Prostate gland (tissue), 2 donors: Measurements from ENCODE around the gene CAMKV. TPM values are rescaled to one million over a fixed set of nuclear protein-coding genes. Genes with fewer than 3 reads are reported as not detected.

Source experiments
- DNase-seq: peaks from one replicate; pipeline ENCODE4 v3.0.0-alpha.2; 2019; ENCODE audit warnings: low spot score
- H3K27ac ChIP-seq, 2 donors: fragments of 200-600 bp; sonication (generic); 2 replicates each; pipeline ENCODE4 v1.5.1; 2017 to 2019
- H3K27me3 ChIP-seq: fragments of 200-600 bp; sonication (generic); replicated peaks from 2 replicates; pipeline ENCODE4 v1.5.1; 2019; ENCODE audit not compliant: insufficient read depth
- H3K36me3 ChIP-seq, 2 donors: fragments of 200-600 bp; sonication (generic); 1 replicate in 1 of 2; 2 replicates in 1 of 2; pipeline versions ENCODE4 v1.5.1 to v1.8.1; 2017 to 2019
- H3K4me1 ChIP-seq: fragments of 200-600 bp; sonication (generic); replicated peaks from 2 replicates; pipeline ENCODE4 v1.5.1; 2019
- H3K4me3 ChIP-seq, 2 donors: fragments of 200-600 bp; sonication (generic); 2 replicates each; pipeline ENCODE4 v1.5.1; 2017 to 2019
- H3K9me3 ChIP-seq: fragments of 200-600 bp; sonication (generic); 2 replicates; pipeline ENCODE4 v1.5.1; 2017
- POLR2A ChIP-seq: fragments of 450-650 bp; IDR thresholded peaks from one replicate; pipeline ENCODE4 v1.6.1; 2016; ENCODE audit warnings: antibody characterized with exemption, mild to moderate bottlenecking
- POLR2AphosphoS5 ChIP-seq: sonication (generic); formaldehyde crosslinking; IDR thresholded peaks from one replicate; pipeline ENCODE4 v1.6.1; 2017; ENCODE audit warnings: antibody characterized with exemption
- WGBS: methylation state at CpG from one replicate; pipeline ENCODE4 v1.1.5; 2018; 5-methylcytosine and 5-hydroxymethylcytosine counted together
- intact Hi-C: fragments of 100-400 bp; cut with DNase I; formaldehyde crosslinking; loops from one replicate; pipeline ENCODE4 v1.14.2; 2022
- total RNA-seq, 2 donors: library from RNA; depleted of rRNA; stranded (reverse); fragments of >200 nt; gene quantifications; one replicate each; pipeline ENCODE4 v1.1.0, GENCODE V29; 2016
- TF ChIP-seq, protein P1 (sequence below), 4 experiments: fragments of 200-600 bp in 2 of 4; fragments of 450-650 bp in 2 of 4; sonication (generic) in 2 of 4; IDR thresholded peaks; 1 replicate in 3 of 4; 2 replicates in 1 of 4; pipeline ENCODE4 v1.5.1; 2016 to 2019; ENCODE audit warnings: antibody characterized with exemption in 4 of 4, mild to moderate bottlenecking in 2 of 4, moderate library complexity in 2 of 4

CAMKV gene
- total RNA-seq, 2 donors from 2014 or later: 0.97 TPM; not detected in 1

GRCh38 chr3:49889296-49889695, 19.6 kb upstream of the CAMKV start:
- no peak overlapping the region for H3K4me3 ChIP-seq
- TF ChIP-seq POLR2A (no peak), POLR2AphosphoS5 (no peak)
- TF ChIP-seq, protein P1, sequence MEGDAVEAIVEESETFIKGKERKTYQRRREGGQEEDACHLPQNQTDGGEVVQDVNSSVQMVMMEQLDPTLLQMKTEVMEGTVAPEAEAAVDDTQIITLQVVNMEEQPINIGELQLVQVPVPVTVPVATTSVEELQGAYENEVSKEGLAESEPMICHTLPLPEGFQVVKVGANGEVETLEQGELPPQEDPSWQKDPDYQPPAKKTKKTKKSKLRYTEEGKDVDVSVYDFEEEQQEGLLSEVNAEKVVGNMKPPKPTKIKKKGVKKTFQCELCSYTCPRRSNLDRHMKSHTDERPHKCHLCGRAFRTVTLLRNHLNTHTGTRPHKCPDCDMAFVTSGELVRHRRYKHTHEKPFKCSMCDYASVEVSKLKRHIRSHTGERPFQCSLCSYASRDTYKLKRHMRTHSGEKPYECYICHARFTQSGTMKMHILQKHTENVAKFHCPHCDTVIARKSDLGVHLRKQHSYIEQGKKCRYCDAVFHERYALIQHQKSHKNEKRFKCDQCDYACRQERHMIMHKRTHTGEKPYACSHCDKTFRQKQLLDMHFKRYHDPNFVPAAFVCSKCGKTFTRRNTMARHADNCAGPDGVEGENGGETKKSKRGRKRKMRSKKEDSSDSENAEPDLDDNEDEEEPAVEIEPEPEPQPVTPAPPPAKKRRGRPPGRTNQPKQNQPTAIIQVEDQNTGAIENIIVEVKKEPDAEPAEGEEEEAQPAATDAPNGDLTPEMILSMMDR (IDR thresholded peaks at IDR 0.05): no peak
- H3K9me3 ChIP-seq: no peaks in the 10 kb centered on the region
- no peak overlapping the region for H3K27ac ChIP-seq
- intact Hi-C loops: no loop called here
- no peaks in the 10 kb centered on the region for H3K27me3 ChIP-seq
- H3K4me1 ChIP-seq: no peaks in the 10 kb centered on the region
- H3K36me3 ChIP-seq: no peaks in the 10 kb centered on the region
- 73% methylated on average over 10 of the region's 10 CpGs for whole genome bisulfite sequencing
- DNase-seq: no peak

DNA sequence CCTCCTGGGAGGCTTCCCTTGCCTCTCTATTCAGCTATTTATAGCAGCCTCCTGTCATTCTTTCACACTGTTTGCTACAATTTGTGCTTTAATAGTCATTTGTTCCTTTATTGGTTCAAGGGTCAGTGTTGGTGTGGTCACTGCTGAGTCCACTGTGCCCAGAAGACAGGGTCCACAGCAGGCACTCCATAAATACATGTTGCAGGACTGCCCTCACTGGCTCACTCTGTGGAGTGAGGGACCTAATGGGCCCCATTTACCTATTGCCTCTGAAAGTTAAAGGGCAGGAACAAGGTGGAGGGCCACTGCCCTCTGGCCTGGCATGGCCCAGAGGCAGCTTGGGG, 17.2 kb upstream of the CAMKV start:
- Histone ChIP-seq H3K36me3 (no peaks in the 10 kb centered on the region), H3K4me1 (no peaks in the 10 kb centered on the region), H3K4me3 (no peak overlapping the region), H3K27me3 (no peaks in the 10 kb centered on the region), H3K27ac (no peak overlapping the region), H3K9me3 (no peaks in the 10 kb centered on the region)
- intact Hi-C loops: no loop called here
- no peak for DNase-seq
- TF ChIP-seq, protein P1 (IDR thresholded peaks at IDR 0.05): no peak
- no peak for TF ChIP-seq POLR2AphosphoS5
- TF ChIP-seq POLR2A: no peak

DNA sequence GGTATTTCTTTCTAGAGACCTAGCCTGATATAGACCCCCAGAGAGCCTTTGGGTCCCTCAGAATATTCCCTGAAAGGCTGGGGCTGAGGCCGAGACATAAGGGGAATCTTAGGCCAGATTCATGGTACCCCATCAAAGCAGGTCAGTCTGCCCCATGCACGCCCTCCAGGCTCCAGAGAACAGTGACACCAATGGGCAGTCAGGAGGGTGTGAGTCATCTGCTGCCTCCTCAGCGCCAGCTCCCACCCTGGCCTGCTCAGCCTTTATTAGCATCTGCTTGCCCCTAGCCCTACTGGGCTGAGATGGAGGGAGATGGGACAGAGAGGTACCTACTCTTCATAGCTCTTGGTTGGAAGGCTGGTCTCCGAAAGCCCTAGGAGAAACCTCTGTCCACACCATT, 14.3 kb upstream of the CAMKV start:
- Histone ChIP-seq H3K27ac (no peak overlapping the region), H3K9me3 (no peaks in the 10 kb centered on the region), H3K4me1 (no peaks in the 10 kb centered on the region), H3K27me3 (no peaks in the 10 kb centered on the region), H3K36me3 (no peaks in the 10 kb centered on the region), H3K4me3 (no peak overlapping the region)
- TF ChIP-seq POLR2AphosphoS5 (no peak), POLR2A (no peak)
- TF ChIP-seq, protein P1 (IDR thresholded peaks at IDR 0.05): no peak
- intact Hi-C loops: no loop called here
- no peak for DNase-seq
- WGBS: 89% methylated on average over 4 of the region's 4 CpGs

DNA sequence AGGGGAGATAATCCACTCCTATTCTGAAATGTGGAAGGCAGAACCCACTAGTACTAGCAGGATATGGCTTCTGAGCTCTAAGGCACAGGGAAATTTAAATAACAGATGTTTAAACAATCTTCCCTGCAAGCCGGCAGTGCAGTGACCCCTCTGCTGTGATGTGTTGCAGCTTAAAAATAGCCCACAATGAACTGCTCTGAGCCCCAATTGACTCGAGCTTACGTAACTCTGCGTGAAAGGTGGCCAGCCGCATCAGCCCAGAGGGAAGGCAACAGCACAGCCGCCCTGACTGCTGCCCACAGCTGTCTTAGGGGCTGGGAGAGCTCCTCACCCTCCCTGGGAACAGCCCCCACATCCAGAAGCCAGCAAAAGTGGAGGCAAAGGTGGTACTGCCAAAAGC, 12.5 kb upstream of the CAMKV start:
- no peak overlapping the region for H3K27ac ChIP-seq
- H3K4me1 ChIP-seq: no peaks in the 10 kb centered on the region
- H3K4me3 ChIP-seq: no peak overlapping the region
- TF ChIP-seq, protein P1 (IDR thresholded peaks at IDR 0.05): no peak
- TF ChIP-seq POLR2AphosphoS5: no peak
- TF ChIP-seq POLR2A: no peak
- no peaks in the 10 kb centered on the region for H3K27me3 ChIP-seq
- 46% methylated on average over 6 of the region's 6 CpGs for WGBS
- no peaks in the 10 kb centered on the region for H3K9me3 ChIP-seq
- H3K36me3 ChIP-seq: no peaks in the 10 kb centered on the region
- intact Hi-C loops: no loop called here
- DNase-seq: no peak

DNA sequence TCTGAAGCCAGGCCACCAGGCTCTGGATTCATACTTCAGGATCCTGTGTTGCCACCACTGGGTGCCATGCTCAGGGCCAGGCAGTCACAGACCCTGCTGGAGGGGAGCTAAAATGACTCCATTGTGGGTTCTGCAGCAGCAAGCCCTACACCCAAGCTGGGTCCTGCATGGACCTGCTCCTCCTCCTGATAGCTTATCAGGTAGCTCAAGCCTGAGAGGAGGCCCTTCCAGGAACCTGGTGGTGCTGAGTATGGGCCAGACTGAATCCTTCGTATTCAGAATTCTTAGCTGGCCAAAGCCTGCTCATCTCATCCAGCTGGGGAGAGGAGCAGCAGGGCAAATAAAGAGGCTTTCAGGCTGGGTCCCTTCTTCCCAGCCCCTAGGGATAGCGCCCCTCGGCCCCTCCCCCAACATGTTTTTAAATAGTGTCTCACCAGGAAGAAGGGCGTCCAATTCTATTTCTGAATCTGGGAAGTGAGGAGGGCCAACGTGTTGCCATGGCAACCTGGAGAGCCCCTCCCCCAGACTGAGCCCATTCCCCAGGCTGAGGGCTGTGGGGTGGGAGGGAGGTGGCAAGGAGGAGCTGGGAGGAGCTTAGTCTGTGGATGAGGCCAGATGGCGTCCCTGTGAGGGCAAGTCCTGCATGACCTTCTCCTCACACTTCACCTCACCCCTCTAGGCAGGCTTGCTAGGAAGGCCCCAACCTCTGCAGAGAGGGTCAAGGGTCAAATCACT, 11.0 kb upstream of the CAMKV start:
- Histone ChIP-seq H3K27me3 (no peaks in the 10 kb centered on the region), H3K27ac (no peak overlapping the region), H3K36me3 (no peaks in the 10 kb centered on the region), H3K4me1 (no peaks in the 10 kb centered on the region), H3K9me3 (no peaks in the 10 kb centered on the region), H3K4me3 (no peak overlapping the region)
- intact Hi-C loops: no loop called here
- WGBS: 44% methylated on average over 6 of the region's 6 CpGs
- no peak for TF ChIP-seq POLR2A
- TF ChIP-seq, protein P1 (IDR thresholded peaks at IDR 0.05): no peak
- no peak for TF ChIP-seq POLR2AphosphoS5
- no peak for DNase-seq
